ENCODE data around the gene HHATL.

The HHATL gene

DNA sequence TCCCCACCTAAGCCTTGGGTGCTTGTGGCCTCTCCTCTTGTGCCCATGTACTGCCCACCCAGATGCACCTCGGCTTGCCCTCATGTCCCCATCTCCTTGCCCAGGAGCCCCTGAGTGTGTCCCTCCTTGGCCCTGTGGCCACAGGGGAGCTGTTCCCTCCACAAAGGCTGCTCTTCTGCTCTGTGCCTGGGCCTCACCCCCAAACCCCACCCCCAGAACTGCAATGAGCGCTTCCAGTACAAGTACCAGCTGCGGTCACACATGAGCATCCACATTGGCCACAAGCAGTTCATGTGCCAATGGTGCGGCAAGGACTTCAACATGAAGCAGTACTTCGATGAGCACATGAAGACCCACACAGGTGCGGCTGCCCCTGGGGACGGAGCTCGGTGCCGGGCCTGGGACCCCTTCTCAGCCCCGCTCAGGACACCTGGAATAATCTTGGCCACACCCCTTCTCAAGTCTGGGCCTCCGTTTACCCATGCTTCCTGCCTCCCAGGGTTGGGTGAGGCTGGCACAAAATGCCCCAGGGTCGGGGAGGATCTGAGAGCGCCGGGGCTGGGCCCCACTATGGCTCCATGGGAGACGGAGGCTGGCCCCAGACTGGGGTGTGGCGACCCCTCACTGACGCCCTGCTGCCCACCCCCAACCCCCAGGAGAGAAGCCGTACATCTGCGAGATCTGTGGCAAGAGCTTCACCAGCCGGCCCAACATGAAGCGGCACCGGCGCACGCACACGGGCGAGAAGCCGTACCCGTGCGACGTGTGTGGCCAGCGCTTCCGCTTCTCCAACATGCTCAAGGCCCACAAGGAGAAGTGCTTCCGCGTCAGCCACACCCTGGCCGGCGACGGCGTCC is 38.8 kb downstream of the HHATL start:
- no peak for FAIRE-seq

GRCh38 chr3:42662813-42663535 is 39.6 kb downstream of the HHATL start:
- FAIRE-seq = no peak

- no peak for FAIRE-seq
Measured at GRCh38 chr3:42662037-42662812, 40.4 kb downstream of the HHATL start.

DNA sequence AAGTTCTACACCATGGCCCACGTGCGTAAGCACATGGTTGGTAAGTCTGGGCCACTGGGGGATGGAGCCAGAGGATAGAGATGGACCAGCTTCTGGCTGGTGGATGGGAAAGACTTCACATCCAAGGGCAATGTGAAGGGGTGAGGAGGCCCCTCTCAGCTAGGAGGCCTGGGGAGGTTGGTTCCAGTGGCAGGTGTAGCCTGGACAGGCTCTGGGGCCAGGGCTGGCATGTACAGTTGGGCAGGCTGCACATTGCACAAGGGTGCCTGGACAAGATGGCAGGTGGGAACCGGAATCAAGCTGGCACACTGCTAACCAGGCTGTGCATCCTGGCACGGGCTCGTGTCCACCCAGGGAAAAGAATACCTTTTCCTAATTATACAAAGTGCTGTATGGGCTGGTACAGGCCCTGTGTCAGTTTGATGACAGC is 41.0 kb downstream of the HHATL start:
- FAIRE-seq = no peak

GRCh38 chr3:42660898-42661297 is 41.7 kb downstream of the HHATL start:
- no peak for FAIRE-seq

DNA sequence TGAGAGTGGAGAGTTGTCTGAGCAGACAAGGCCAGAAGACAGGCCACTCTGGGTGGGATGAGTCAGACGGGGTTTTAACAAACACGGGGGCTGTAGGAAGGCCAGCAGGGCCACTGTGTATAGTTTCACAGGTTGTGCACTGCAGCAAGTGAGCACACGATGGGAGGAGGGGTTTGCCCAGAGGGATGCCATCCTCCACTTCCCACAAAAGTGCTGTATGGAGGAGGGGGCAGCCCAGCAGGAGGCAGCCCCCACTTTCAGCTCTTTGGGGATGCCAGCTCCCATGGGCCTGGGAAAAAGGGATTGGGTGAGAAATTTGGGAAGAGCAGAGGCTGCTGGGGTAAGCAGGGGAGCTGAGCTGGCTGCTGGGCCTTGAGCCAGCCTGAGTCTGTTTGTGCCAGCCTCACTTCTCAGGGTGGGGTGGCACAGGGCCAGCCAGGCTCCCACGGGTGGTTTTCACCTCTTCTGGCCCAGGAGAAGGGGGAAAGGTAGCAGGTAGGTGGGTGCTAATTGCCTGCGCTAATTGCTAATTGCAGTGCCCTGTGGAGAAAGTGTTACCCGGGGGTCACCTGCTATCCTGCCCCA is 42.4 kb downstream of the HHATL start:
- FAIRE-seq = no peak

- FAIRE-seq = no peak
Measured at GRCh38 chr3:42659451-42660130, 43.0 kb downstream of the HHATL start.

- no peak for FAIRE-seq
Measured at GRCh38 chr3:42658771-42659390, 43.7 kb downstream of the HHATL start.

- no peak for FAIRE-seq
Measured at GRCh38 chr3:42658091-42658770, 44.4 kb downstream of the HHATL start.

DNA sequence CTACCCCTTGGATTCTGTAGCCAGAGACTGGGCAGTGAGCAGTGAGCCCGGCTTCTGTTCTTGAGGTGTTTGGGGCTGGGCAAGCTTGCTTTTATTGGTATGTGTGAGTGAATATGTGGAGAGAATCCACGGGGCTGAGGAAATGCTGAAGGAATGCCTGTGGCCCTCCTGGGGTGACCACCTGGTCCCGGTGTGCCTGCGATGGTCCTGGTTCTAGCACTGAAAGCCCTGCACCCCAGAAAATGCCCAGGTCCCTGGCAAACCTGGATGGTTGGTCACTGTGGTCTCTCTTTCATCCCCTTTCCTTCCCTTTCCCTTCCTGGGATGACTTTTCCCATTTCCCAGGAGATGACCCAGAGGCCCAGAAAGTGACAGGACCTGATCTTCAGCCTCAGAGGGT is 44.9 kb downstream of the HHATL start:
- FAIRE-seq = no peak

GRCh38 chr3:42656680-42657610 is 45.7 kb downstream of the HHATL start:
- FAIRE-seq = no peak

GRCh38 chr3:42655980-42656679 is 46.5 kb downstream of the HHATL start:
- FAIRE-seq = no peak

DNA sequence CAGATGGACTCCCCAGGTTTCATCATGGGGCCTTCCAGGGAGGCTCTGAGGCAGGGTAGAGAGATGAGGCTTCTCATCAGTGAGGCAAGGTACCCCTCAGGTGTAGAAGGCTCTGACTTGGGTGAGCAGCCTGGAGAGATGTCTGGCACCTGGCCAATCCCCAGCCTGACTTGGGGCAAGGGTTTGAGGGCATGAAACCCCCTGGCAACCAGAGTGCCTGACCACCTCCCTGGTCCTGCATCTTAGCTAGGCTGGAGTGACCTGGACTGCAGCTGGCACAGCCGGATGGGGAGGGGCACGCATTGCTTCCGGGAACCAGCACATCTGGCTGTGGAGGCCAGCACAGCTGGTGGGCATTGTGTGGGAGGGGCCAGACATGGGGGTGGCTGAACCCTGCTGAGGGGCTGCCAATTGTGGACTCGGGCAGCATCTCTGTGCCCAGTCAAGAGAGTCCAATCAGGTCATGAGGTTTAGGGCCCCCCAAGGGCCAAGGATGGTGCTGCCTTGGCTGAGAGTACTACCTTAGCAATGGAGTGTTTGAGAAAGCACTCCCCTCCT is 47.2 kb downstream of the HHATL start:
- FAIRE-seq = no peak

- FAIRE-seq = no peak
Measured at GRCh38 chr3:42654331-42655201, 48.0 kb downstream of the HHATL start.

GRCh38 chr3:42653560-42654330 is 48.9 kb downstream of the HHATL start, which contains the start of gene ZBTB47:
TSS of gene ZBTB47 (plus strand) at chr3:42653697. CDS start at chr3:42658356, 4,659 bp downstream.
- FAIRE-seq = no peak

DNA sequence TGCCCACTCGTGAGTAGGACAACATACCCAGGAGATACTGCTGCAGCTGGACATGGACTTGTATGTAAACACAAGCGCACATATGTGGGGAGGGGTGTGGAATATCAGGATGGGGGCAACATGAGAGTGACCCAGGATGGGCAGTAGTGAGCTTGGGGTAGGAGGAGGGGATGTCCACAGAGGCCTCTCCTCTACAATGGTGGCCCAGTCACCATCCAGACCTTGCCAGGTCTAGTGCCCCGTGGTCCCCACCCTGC is 49.4 kb downstream of the HHATL start:
- FAIRE-seq = no peak

DNA sequence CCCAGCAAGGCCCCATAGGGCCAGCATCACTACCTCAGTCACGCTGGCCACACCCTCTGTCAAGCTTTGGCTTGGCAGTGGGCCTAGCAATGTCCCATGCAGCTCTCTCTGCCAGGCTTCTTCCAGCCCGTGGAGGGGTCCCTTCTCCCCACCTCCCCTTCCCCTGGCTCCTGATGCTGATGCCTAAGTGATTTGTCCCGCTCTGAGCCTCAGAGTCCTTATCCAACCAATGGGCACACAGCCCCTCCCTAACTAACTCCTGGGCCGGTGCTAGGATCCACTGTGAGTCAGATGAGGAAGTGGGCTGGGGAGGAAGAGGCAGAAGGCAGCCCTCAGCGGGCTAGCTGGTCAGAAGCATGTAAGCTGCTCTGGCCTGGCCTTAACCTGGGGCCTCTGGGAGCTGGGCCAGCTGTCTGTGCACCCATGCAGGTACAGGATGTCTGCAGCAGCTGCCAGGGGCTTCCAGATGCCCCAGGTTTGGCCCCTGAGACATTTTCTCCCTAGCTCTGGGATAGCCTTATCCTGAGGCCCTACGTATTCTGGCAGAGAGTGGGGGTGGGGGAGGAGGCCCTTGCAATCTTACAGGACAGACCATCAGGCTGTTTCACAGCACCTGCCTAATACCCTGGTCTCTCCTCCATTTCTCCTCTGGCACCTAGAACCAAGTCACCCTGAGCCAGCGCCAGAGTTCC is 49.8 kb downstream of the HHATL start:
- FAIRE-seq = no peak
